GM19025 (cell line): Measurements from ENCODE around the gene NT5DC2.

Source experiments
- ATAC-seq: cut with Tn5 transposase; IDR thresholded peaks from one replicate; pipeline ENCODE4 v1.9.1; 2021; ENCODE audit warnings: mild to moderate bottlenecking, low read depth, moderate library complexity; ENCODE audit not compliant: unreplicated experiment

Gene NT5DC2

DNA sequence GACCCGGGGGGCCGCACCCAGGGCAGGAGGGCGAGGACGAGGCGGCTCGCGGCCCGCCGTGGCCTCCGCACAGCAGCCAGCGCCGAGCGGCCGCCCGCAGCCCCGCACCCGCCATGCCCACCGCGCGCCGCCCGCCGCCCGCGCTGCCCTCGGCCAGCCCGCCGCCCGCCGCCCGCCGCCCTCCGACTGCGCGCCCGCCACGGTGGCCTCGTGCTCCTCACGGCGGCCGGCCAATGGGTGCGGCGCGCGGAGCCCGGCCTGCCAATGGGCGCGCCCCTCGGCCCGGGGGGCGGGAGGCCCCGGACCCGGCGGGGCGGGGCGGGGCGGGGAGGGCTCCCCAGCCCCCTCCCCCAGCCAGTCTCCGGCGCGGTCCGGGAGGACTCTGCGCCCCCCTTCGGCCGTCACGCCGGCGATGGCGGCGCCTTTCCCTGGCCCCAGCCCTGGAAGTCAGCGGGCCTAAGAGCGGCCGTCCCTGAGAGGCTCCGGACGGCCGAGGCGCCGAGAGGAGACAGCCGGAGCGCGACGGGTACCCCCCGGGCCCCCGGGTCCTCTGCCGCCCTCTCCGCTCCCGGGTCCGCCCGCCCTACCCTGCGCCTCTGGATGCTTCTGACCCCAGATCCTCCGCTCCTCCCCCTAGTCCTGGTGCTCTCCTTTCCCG lies at the start of gene NT5DC2:
Gene NT5DC2, minus strand, starts transcription at position 235 of the 658 bp plus-strand sequence. Its CDS starts 120 bp downstream, at position 115.
- peak; percentile 38 for ATAC-seq

DNA sequence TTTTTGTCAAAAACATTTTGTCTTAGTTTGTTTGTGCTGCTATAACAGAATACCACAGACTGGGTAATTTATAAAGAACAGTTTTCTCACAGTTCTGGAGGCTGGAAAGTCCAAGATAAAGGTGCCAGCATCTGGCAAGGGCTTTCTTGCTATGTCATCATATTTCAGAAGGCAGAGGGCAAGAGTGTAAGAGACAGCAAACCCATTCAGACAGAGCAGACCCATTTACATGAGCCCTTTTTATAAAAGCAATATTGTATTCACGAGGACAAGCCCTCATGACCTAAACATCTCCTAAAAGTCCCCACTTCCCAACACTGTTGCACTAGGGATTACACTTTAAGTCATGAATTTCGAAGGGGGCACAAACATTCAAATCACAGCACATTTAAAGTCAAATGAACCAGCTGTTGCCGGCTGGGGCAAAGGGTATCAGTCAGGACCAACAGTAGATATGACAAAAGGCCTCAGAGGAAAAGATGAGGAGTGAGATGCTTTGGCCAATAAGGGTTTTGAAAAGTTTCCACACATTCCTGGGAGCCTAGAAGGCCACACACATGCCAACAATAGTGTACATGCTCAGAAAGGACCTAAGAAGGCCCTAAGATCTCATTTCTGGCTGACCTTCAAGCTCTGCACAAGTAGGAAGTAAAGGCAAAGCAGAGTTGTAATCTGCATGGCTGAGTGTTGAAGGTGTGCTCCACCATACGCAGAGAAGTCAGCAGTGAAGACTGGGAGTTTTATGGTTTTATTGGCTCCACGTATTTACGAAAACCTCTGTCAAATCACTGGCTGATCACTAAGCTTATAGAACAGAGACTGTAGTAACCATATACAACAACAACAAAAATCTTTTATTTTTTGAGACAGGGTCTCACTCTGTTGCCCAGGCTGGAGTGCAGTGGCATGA lies 40.7 kb upstream of the NT5DC2 start:
- ATAC-seq, result no peak

DNA sequence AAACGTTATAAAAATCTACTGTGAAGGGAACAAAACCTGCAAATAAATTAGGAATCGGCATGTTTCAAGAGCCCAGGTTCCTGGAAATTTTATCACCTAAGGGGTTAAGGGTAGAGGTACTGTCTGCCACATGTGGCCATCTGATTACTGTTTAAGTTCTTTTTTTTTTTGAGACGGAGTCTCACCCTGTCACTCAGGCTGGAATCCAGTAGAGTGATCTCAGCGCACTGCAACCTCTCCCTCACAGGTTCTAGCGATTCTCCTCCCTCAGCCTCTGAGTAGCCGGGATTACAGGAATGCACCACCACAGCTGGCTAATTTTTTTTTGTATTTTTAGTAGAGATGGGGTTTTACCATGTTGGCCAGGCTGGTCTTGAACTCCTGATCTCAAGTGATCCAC lies 38.6 kb upstream of the NT5DC2 start:
- ATAC-seq, result no peak

DNA sequence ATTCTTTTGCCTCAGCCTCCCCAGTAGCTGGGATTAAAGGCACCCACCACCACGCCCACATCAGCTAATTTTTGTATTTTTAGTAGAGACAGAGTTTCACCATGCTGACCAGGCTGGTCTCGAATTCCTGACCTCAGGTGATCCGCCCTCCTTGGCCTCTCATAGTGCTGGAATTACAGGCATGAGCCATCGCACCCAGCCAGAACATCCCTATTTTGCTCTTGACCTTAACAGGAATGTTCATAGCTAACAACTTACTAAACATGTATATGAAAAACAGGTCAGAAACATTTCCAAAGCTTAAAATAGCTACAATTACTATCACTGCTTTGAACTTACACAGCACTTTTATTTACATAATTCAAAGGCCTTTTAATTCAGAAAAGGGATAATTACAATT lies 36.4 kb upstream of the NT5DC2 start:
- no peak for ATAC-seq

DNA sequence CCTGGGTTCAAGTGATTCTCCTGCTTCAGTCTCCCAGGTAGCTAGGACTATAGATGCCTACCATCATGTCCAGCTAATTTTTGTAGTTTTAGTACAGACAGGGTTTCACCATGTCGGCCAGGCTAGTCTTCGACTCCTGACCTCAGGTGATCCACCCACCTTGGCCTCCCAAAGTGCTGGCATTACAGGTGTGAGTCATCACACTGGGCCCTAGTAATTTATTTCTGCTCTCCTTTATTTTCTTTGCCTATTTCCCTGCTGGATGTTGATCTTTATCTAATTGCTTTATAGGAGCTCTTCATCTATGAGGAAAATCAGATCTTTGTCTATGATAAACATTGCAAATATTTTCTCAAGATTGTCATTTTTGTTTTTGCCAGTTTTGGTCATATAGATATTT lies 34.4 kb upstream of the NT5DC2 start:
- ATAC-seq, result no peak

DNA sequence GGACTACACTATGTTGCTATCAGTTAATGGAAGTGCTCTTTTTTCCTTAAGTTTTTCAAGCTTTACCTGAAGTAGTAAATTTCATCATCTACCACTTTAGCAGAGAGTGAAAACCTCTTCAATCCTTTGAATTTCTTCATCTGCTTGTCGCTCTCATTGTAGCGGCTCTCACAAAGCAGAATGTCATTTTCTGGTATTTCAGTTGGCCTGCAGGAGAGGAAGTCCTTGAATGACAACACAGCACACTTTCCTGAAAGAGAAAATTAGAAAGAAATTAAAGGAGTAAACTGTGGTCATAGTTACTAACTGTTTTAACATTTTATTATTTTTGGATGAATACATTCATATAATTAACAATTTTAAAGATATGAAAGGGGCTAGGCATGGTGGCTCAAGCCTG lies 30.3 kb upstream of the NT5DC2 start:
- ATAC-seq, result no peak

DNA sequence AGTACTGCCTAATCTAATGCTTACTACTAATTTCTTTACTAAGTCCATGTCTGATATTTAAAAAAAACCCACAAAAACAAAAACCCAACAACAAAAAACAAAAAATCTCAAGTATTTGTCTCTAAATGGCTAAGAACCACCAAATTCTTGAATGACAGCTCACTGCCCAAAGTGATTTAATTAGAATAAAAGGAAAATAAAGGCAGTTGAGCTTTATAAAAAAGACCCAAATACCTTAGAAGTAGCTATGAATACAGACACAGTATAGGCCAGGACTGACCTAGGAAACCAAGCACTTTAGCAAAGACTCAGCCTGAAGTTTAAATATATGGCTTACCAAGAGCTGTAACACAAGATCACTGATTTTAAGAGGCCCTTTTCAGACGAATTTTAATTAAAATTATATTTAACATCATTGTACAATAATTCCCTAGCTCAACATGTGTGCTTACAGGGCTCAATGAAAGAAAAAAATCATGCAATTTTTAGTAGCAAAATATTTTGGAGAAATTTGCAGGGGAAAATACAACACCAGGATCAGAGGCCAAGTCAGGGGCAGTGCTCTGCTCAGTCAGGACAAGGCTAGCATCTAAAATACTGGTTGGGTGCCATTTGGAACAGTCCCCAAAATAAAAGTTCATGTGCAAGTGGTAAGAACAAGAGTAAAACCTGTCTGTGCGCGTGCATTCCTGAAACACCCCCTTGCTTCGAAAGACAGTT lies 27.5 kb upstream of the NT5DC2 start:
- ATAC-seq, result no peak

DNA sequence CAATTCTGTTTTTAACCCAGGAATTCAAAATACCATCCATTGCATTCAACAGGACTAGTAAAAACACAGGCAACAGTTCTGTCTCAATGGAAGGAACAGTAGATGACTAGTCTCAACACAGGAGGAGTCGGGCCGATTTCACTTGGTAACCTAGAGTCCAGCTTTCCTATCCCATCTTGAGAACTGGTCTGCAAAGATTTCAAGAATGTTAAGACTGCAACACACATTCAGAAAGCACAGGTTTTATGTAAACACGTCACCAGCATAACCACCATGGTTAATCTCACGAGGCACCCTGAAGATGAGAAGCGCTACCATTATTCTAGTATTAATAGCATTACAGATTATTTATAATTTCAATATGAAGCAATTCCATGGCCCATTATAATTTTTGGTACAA lies 24.8 kb upstream of the NT5DC2 start:
- no peak for ATAC-seq

DNA sequence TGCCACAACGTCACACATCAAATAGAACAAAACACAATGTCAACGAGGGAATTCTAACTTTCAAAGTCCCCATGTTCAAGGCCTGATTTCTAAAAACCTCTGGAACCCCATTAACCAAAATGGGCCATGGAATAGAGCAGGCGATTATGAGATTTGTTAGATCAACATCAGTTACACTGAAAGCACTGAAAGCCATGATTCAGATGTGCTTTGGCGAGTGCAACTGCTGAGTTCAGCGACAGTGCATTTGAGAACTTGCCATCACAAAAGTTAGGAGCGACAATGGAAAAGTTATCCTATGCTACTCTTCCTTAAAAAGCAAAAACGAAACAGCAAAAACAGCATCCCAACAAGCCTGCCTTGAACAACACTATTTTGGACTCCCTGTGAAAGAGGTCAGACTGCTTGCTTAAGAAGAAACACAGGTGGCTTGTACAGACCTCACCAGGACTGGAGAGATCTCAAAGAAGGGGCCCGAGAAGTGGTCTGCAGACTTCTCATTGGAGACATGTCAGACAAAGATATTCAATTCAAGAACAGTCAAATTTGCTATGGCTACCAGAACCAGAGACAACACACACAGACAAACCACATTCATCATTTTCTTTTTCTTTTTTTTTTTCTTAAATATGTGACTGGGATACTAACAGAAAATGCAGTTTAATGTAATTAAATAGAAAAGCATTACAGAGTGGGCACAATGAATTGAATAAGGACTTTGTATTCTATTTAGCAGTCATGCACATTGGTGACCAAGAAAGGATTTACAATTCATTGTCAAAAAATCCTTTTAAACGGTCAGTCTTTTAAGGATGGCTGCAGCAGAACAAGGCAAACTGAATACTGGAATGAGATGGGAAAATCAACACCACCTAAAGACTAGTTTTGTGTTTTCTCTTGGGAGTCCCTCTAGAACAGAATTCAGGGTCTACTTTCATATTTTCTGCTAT lies 23.6 kb upstream of the NT5DC2 start:
- ATAC-seq, result no peak

DNA sequence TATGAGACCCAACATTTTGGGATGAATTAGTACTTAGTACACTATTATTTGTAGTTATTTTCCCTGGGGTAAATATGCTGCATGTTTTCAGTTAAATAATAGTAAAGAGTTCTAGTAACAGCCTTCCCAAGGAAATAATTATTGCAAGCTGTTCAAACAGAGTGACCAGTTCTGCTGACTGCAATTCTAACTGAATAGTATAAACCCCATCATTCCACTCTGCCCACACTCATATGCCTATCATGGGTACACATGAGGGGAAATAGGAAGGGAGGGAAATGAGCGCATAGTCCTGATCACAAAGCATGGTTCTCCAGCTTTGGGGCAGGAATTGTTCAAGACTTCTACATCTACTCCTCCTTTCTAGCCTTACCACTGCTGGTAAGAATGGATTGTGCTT lies 21.4 kb upstream of the NT5DC2 start:
- ATAC-seq, result no peak

DNA sequence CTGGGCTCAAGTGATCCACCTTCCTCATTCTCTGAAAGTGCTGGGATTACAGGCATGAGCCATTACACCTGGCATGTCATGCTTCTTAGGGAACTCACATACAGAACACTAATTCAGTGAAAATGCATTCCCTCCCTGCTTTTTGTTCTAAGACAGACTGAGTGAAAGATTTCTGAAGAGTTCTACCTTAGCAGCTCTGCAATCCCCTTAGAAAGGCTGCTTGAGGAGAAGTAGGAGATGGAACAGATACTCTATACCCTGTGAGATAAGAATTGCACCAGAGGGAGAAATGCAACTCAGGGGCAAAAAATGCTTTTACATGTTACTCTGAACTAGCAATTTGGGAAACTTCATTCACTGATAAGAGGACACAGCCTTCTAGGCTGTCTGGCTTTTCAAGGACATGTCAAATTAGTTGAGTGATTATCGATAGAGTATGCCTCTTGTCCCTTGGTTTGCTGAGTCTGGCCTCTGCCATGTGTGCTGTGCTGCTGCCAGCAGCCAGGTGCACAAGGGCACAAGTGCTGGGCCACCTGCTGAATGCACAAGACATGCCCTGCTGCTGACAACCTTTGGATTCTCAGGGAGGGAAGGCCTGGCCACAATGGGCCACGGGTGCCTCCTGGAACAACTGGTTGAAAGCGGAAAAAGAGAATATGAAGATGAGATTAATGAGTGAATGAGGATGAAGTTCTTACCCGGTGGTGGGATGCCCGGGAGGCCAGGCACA lies 20.5 kb upstream of the NT5DC2 start:
- ATAC-seq, result no peak

DNA sequence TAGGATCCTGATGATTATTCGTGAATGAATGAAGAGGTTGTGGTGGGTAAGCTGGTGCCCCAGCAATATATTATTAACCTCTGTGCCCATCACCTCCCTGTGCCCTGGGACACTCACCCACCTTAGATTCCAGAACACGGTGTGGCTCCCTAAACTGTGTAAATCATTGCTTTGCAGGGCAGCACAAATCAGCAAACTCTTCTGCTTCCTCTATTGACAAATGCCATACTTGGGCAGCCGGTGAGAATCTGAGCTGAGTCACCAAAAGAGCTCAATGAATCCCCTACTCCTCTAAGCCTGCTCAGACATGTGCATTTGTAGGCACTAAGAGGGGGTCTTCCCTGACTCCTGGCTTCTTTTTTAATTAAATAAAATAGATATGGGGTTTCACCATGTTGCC lies 18.4 kb upstream of the NT5DC2 start:
- ATAC-seq, result no peak

DNA sequence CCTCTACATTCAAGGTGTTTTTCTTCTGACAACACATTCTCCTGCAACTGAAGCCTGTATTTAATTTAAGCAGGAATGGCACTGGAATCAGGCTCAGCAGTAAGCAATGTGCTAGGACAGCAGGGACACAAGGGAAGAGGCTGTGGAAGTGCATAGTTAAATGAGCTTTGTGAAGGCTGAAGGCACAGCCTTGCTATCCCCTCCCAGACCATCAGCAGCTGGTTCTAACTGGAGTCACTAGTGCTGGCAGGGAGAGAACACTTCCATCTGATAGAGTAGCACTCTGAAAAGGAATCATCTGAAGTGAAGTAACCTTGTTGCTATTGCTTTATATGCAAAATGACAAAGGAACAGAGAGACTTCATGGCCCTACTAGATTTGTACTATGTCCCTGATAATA lies 17.5 kb upstream of the NT5DC2 start:
- no peak for ATAC-seq

DNA sequence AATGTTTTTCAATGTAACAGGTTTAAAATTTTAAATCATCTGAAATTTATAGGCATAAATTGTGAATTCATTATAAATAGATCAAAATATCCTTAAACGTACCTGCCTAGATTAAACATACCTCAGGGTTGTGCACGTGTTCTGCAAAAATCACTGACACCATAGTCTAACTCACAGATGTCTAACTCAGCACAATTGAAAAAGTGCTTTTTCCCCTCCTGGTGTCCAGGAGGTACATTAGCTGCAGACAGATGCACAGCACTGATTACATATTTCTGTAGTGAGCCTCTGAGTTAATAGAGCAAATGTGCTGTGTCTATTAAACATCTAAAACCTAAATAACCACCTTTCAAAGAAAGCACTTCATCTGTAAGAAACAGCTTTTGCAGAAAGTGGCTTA lies 13.5 kb upstream of the NT5DC2 start:
- no peak for ATAC-seq

DNA sequence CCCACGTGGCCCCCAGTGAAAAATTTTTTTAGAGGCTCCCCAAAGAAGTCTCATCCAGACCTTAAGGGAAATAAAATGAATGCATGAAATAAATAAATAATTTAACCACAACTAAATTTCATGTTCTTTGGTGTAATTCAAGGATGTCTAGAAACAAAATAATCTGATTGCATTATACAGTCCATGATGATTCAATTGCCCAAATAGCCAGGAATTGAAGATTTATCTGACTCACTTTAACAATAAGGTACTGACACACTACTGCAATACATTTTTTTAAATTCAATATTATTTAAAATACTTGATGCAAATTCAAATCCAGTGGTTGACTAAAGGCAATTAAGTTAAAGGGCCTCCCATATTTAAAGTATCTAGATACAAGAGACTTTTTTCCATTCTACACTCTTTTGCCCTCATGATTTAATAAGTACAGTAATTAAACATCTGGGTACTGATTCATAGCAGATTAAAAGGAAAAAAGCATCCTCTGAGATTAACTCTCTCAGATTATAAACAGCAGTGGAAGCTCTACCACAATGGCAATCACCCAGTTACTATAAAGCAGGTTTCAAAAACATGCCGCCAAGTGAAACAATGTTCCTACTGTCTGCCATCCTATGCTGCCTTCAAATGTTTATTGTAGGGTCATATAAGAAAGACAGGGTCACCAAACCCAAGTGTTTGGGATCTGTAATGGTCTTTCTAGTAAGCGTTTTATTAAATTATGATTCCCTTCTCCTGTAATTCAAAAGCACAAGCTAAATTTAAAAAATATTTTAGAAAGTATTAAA lies 12.6 kb upstream of the NT5DC2 start:
- no peak for ATAC-seq

DNA sequence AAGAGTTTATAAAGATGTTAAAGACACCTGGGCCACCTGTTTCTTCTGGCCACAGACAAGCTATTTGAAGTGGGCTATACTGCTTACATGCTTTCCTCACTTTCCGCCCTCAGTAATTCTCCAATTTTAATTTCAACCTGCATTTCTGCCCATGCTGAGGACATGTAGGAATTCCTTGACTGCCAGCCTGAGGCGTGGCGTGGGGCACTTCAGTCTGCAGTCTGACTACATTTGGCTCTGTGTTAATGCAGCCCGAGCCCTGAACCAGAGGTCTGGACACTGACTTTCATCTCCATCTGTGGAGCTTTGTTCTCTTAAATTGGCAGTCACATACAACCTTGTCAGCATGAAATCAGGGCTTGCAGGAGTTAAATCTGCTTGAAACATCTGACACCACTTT lies 11.3 kb upstream of the NT5DC2 start:
- ATAC-seq, result no peak

DNA sequence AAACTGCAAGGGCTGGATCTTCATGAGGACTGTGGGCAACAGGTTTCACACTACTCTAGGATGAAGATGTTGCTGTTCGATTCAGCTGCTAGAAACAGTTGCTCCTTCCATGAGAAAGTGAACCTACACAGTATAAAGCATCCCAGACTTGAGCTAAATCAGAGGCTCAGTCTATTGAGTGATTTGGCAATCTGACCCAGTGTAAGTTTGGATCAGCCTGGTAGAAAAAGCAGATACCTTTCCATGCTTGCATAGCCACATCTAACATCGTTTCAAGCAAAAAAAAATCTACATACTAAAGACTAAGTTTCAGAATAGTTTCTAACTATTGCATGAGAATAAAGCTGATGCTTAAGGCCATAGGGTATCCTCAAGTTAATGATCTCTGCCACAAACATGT lies 7.4 kb upstream of the NT5DC2 start:
- ATAC-seq, result no peak

DNA sequence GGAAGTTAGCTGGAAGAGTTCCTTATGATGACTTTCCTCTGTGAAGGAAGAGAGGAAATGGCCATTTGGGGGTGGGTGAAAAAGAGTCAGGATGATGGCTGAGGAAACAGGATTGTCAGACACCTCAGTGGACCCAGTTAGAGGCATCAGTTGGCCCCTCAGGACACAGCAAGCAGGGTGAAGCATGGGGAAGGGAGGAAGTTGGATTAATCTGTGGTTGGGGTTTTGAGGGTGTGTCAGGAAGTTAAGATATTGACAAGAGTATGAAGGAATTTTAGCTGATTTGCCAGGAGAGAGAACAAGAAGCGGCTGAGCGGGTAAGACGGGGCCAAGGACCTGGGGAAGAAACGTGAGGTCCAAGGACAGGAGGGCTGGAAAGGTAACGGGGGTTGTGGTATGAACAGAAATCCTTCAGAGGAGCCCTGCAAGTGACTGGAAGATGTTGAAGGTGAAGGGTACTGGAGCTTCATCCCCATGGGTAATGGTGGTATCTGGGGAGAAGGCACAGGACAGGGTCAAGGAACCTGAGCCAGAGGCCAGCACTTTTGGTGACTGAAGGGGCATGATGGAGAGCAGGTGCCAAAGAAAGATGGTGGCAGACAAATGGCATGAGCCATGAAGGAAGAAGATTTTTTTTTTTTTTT lies 5.5 kb upstream of the NT5DC2 start:
- ATAC-seq, result no peak
